Measurements from ENCODE around the gene FXYD2. TPM values are rescaled to one million over a fixed set of nuclear protein-coding genes. Genes with fewer than 3 reads are reported as not detected.

The FXYD2 gene
- total RNA-seq, 2 donors from 2014 or later = 2.4 to 3.7 TPM

- no peak for ATAC-seq (replicated peaks in 1 of 2)
- Mint-ChIP-seq H3K36me3 (ENCODE audit: insufficient read depth in 2 of 2) (no peaks in the 10 kb centered on the region), H3K4me1 (ENCODE audit: low read depth) (peaks cover 8% of the 10 kb centered on the region)
These were observed 38.8 kb upstream of the FXYD2 start for GRCh38 chr11:117863383-117863782.

GRCh38 chr11:117862753-117863152, 38.2 kb upstream of the FXYD2 start:
- DNase-seq (no peak), ATAC-seq (replicated peaks in 1 of 2) (no peak)
- Mint-ChIP-seq H3K36me3 (ENCODE audit: insufficient read depth in 2 of 2) (no peaks in the 10 kb centered on the region), H3K9me3 (no peaks in the 10 kb centered on the region), H3K27ac (no peak overlapping the region), H3K27me3 (ENCODE audit: low read depth) (peaks cover 2% of the 10 kb centered on the region), H3K4me3 (no peak overlapping the region), H3K4me1 (ENCODE audit: low read depth) (peaks cover 5% of the 10 kb centered on the region)

More at GRCh38 chr11:117863383-117863782, 38.8 kb upstream of the FXYD2 start:
- H3K27me3 Mint-ChIP-seq (ENCODE audit: low read depth) = peaks cover 8% of the 10 kb centered on the region
- H3K4me3 Mint-ChIP-seq = no peak overlapping the region
- no peak overlapping the region for H3K27ac Mint-ChIP-seq
- no peaks in the 10 kb centered on the region for H3K9me3 Mint-ChIP-seq
- DNase-seq = no peak

- Mint-ChIP-seq H3K4me1 (ENCODE audit: low read depth) (peaks cover 5% of the 10 kb centered on the region), H3K9me3 (no peaks in the 10 kb centered on the region), H3K27ac (no peak overlapping the region), H3K4me3 (no peak overlapping the region), H3K36me3 (ENCODE audit: insufficient read depth in 2 of 2) (no peaks in the 10 kb centered on the region), H3K27me3 (ENCODE audit: low read depth) (peaks cover under 1% of the 10 kb centered on the region)
- ATAC-seq (replicated peaks in 1 of 2) (no peak), DNase-seq (no peak)
These were observed 37.6 kb upstream of the FXYD2 start for GRCh38 chr11:117862019-117862725.

- peaks cover 8% of the 10 kb centered on the region for H3K27me3 Mint-ChIP-seq (ENCODE audit: low read depth)
- H3K27ac Mint-ChIP-seq = no peak overlapping the region
- no peaks in the 10 kb centered on the region for H3K36me3 Mint-ChIP-seq (ENCODE audit: insufficient read depth in 2 of 2)
- no peak overlapping the region for H3K4me3 Mint-ChIP-seq
- peaks cover 5% of the 10 kb centered on the region for H3K4me1 Mint-ChIP-seq (ENCODE audit: low read depth)
- no peaks in the 10 kb centered on the region for H3K9me3 Mint-ChIP-seq
- no peak for DNase-seq
- ATAC-seq (replicated peaks in 1 of 2) = no peak
These were observed 36.8 kb upstream of the FXYD2 start for GRCh38 chr11:117861151-117862018.

- ATAC-seq (replicated peaks in 1 of 2) (no peak), DNase-seq (no peak)
- no peak overlapping the region for H3K4me3 Mint-ChIP-seq
- peaks cover 5% of the 10 kb centered on the region for H3K4me1 Mint-ChIP-seq (ENCODE audit: low read depth)
- peaks cover 8% of the 10 kb centered on the region for H3K27me3 Mint-ChIP-seq (ENCODE audit: low read depth)
- H3K9me3 Mint-ChIP-seq = no peaks in the 10 kb centered on the region
- no peaks in the 10 kb centered on the region for H3K36me3 Mint-ChIP-seq (ENCODE audit: insufficient read depth in 2 of 2)
- H3K27ac Mint-ChIP-seq = no peak overlapping the region
These were observed 35.6 kb upstream of the FXYD2 start for GRCh38 chr11:117860139-117860538.

- no peaks in the 10 kb centered on the region for H3K9me3 Mint-ChIP-seq
- peaks cover 5% of the 10 kb centered on the region for H3K4me1 Mint-ChIP-seq (ENCODE audit: low read depth)
- H3K27me3 Mint-ChIP-seq (ENCODE audit: low read depth) = peaks cover 8% of the 10 kb centered on the region
- no peak overlapping the region for H3K27ac Mint-ChIP-seq
- ATAC-seq (replicated peaks in 1 of 2) (no peak), DNase-seq (no peak)
- no peaks in the 10 kb centered on the region for H3K36me3 Mint-ChIP-seq (ENCODE audit: insufficient read depth in 2 of 2)
- no peak overlapping the region for H3K4me3 Mint-ChIP-seq
These were observed 35.1 kb upstream of the FXYD2 start for GRCh38 chr11:117859488-117860112.

GRCh38 chr11:117859061-117859460, 34.5 kb upstream of the FXYD2 start:
- Mint-ChIP-seq H3K27me3 (ENCODE audit: low read depth) (peaks cover 8% of the 10 kb centered on the region), H3K36me3 (ENCODE audit: insufficient read depth in 2 of 2) (no peaks in the 10 kb centered on the region), H3K27ac (no peak overlapping the region), H3K9me3 (no peaks in the 10 kb centered on the region), H3K4me3 (no peak overlapping the region), H3K4me1 (ENCODE audit: low read depth) (peaks cover 5% of the 10 kb centered on the region)
- ATAC-seq (replicated peaks in 1 of 2) (no peak), DNase-seq (no peak)

GRCh38 chr11:117857734-117858414, 33.3 kb upstream of the FXYD2 start:
- no peak overlapping the region for H3K4me3 Mint-ChIP-seq
- no peak overlapping the region for H3K27ac Mint-ChIP-seq
- peaks cover 2% of the 10 kb centered on the region in 2 donors for H3K9me3 Mint-ChIP-seq
- H3K4me1 Mint-ChIP-seq (ENCODE audit: low read depth) = peaks cover 5% of the 10 kb centered on the region
- H3K27me3 Mint-ChIP-seq (ENCODE audit: low read depth) = peaks cover 8% of the 10 kb centered on the region
- DNase-seq (no peak), ATAC-seq (replicated peaks in 1 of 2) (no peak)
- H3K36me3 Mint-ChIP-seq (ENCODE audit: insufficient read depth in 2 of 2) = peaks cover 2% of the 10 kb centered on the region in 2 donors

- H3K9me3 Mint-ChIP-seq = peaks cover 7 to 8% of the 10 kb centered on the region in 2 donors
- no peak overlapping the region for H3K4me3 Mint-ChIP-seq
- H3K36me3 Mint-ChIP-seq (ENCODE audit: insufficient read depth in 2 of 2) = peaks cover 6 to 7% of the 10 kb centered on the region in 2 donors
- DNase-seq (no peak), ATAC-seq (replicated peaks in 1 of 2) (no peak)
- H3K4me1 Mint-ChIP-seq (ENCODE audit: low read depth) = no peaks in the 10 kb centered on the region
- H3K27me3 Mint-ChIP-seq (ENCODE audit: low read depth) = peaks cover 8% of the 10 kb centered on the region
- no peak overlapping the region for H3K27ac Mint-ChIP-seq
These were observed 31.5 kb upstream of the FXYD2 start for GRCh38 chr11:117855912-117856651.

GRCh38 chr11:117855186-117855845, 30.8 kb upstream of the FXYD2 start:
- Mint-ChIP-seq H3K27ac (no peak overlapping the region), H3K27me3 (ENCODE audit: low read depth) (peaks cover 8% of the 10 kb centered on the region), H3K36me3 (ENCODE audit: insufficient read depth in 2 of 2) (peaks cover 6 to 7% of the 10 kb centered on the region in 2 donors), H3K4me1 (ENCODE audit: low read depth) (peaks cover 2% of the 10 kb centered on the region), H3K4me3 (no peak overlapping the region), H3K9me3 (peaks cover 7 to 8% of the 10 kb centered on the region in 2 donors)
- ATAC-seq (replicated peaks in 1 of 2) = no peak
- DNase-seq = no peak

- DNase-seq (no peak), ATAC-seq (replicated peaks in 1 of 2) (no peak)
- peaks cover 8% of the 10 kb centered on the region for H3K27me3 Mint-ChIP-seq (ENCODE audit: low read depth)
- no peak overlapping the region for H3K27ac Mint-ChIP-seq
- H3K9me3 Mint-ChIP-seq = peaks cover 7 to 8% of the 10 kb centered on the region in 2 donors
- no peak overlapping the region for H3K4me3 Mint-ChIP-seq
- H3K36me3 Mint-ChIP-seq (ENCODE audit: insufficient read depth in 2 of 2) = peaks cover 6 to 7% of the 10 kb centered on the region in 2 donors
- H3K4me1 Mint-ChIP-seq (ENCODE audit: low read depth) = peaks cover 9% of the 10 kb centered on the region
These were observed 27.8 kb upstream of the FXYD2 start for GRCh38 chr11:117852309-117852708.

- peaks cover 4% of the 10 kb centered on the region for H3K27me3 Mint-ChIP-seq (ENCODE audit: low read depth)
- no peak overlapping the region for H3K4me3 Mint-ChIP-seq
- peaks cover 6 to 7% of the 10 kb centered on the region in 2 donors for H3K36me3 Mint-ChIP-seq (ENCODE audit: insufficient read depth in 2 of 2)
- DNase-seq (no peak), ATAC-seq (replicated peaks in 1 of 2) (no peak)
- no peak overlapping the region for H3K27ac Mint-ChIP-seq
- H3K9me3 Mint-ChIP-seq = peaks cover 7 to 8% of the 10 kb centered on the region in 2 donors
- peaks cover 9% of the 10 kb centered on the region for H3K4me1 Mint-ChIP-seq (ENCODE audit: low read depth)
These were observed 27.3 kb upstream of the FXYD2 start for GRCh38 chr11:117851852-117852251.
